Mesothelial cell of epicardium (in vitro differentiated cells): ENCODE data around the gene SAMM50. TPM values are rescaled to one million over a fixed set of nuclear protein-coding genes. Genes with fewer than 3 reads are reported as not detected.

Source experiments
- DNase-seq, 2 experiments: peaks; one replicate each; pipeline ENCODE4 v3.0.0; 2021; ENCODE audit warnings: low spot score in 2 of 2; ENCODE audit not compliant: unreplicated experiment in 2 of 2
- H3K27ac Mint-ChIP-seq: 2 replicates; pipeline ENCODE4 v1.8.0; 2021; ENCODE audit warnings: mixed read lengths
- H3K27me3 Mint-ChIP-seq: 2 replicates; pipeline ENCODE4 v1.8.0; 2021; ENCODE audit warnings: low read depth, mixed read lengths
- H3K36me3 Mint-ChIP-seq: 2 replicates; pipeline ENCODE4 v1.8.0; 2021; ENCODE audit warnings: mixed read lengths
- H3K4me1 Mint-ChIP-seq: 2 replicates; pipeline ENCODE4 v1.8.0; 2021; ENCODE audit warnings: mixed read lengths
- H3K4me3 Mint-ChIP-seq: 2 replicates; pipeline ENCODE4 v1.8.0; 2021; ENCODE audit warnings: mild to moderate bottlenecking, moderate library complexity, mixed read lengths
- H3K9me3 Mint-ChIP-seq: 2 replicates; pipeline ENCODE4 v1.8.0; 2021; ENCODE audit warnings: mixed read lengths
- CTCF ChIP-seq: fragments of 200-600 bp; sonication (generic); IDR thresholded peaks from one replicate; pipeline ENCODE4 v1.5.0; 2021; ENCODE audit warnings: antibody characterized with exemption; ENCODE audit not compliant: unreplicated experiment
- total RNA-seq: library from RNA; stranded (reverse); gene quantifications from 3 replicates; pipeline ENCODE4 v1.2.1, GENCODE V29; 2021

Gene SAMM50
- total RNA-seq, 1 donor from 2014 or later, result 44.9 TPM

DNA sequence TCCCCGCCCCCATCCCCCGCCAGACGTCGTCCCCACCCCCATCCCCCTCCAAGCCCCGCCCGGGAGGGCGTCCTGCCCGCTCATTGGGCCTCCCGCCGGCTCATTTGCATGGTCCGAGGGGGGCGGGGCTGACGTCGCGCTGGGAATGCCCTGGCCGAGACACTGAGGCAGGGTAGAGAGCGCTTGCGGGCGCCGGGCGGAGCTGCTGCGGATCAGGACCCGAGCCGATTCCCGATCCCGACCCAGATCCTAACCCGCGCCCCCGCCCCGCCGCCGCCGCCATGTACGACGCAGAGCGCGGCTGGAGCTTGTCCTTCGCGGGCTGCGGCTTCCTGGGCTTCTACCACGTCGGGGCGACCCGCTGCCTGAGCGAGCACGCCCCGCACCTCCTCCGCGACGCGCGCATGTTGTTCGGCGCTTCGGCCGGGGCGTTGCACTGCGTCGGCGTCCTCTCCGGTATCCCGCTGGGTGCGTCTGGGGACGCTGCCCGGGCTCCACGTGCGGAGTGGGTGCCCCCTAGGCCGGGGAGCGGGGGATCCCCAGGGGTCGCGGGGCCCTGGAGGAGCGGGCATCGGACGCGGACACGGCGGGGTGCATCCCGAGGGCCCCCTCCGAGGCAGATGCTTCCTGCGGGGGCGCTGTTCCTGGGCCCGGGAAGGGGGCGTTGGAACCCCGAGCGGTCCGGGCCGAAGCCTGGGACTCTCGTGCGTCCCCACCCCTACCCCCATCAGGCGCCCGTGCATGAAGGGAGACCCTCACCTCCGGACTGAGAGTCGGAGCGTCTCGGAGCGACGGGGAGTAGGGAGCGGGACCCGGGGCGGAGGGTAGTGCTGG is 31.4 kb upstream of the SAMM50 start, which contains the start of gene PNPLA3:
TSS of gene PNPLA3 (plus strand) at position 175 of the 834 bp plus-strand sequence. CDS start at position 282, 107 bp downstream.
- H3K27me3 Mint-ChIP-seq, result peaks cover 6% of the 10 kb centered on the region
- DNase-seq, result peak; percentile 90 to 97
- peaks cover 6% of the 10 kb centered on the region for H3K36me3 Mint-ChIP-seq
- H3K27ac Mint-ChIP-seq, result peak within 1 kb of the TSS; percentile 89
- H3K9me3 Mint-ChIP-seq, result no peaks in the 10 kb centered on the region
- peak within 1 kb of the TSS; percentile 76 for H3K4me3 Mint-ChIP-seq
- TF ChIP-seq CTCF, result no peak
- peaks cover 14% of the 10 kb centered on the region for H3K4me1 Mint-ChIP-seq

DNA sequence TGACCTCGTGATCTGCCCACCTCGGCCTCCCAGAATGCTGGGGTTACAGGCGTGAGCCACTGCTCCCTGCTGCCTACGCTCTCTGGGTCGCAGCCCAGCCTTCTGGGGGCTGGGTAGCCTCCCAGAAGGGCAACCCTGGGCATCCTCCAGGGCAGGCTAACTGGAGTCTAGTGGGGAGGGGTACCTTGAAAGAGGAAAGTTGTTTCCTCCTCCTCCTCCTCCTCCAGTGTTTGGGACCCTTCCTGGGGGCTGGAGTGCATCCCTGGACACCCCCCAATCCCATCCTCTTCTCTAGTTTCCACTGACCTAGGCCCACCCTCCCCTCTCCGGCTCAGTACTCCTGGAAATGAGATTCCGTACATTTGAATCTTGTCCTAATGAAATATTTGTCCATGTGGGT is 30.4 kb upstream of the SAMM50 start:
- H3K27me3 Mint-ChIP-seq, result peaks cover 2% of the 10 kb centered on the region
- DNase-seq, result no peak
- TF ChIP-seq CTCF, result no peak
- H3K36me3 Mint-ChIP-seq, result peaks cover 10% of the 10 kb centered on the region
- H3K9me3 Mint-ChIP-seq, result no peaks in the 10 kb centered on the region
- H3K27ac Mint-ChIP-seq, result peak overlapping the region; percentile 76
- H3K4me3 Mint-ChIP-seq, result peak overlapping the region; percentile 72
- H3K4me1 Mint-ChIP-seq, result peaks cover 14% of the 10 kb centered on the region

GRCh38 chr22:43925433-43926348 is 29.6 kb upstream of the SAMM50 start:
- no peaks in the 10 kb centered on the region for H3K9me3 Mint-ChIP-seq
- TF ChIP-seq CTCF, result no peak
- peaks cover 2% of the 10 kb centered on the region for H3K27me3 Mint-ChIP-seq
- H3K36me3 Mint-ChIP-seq, result peaks cover 13% of the 10 kb centered on the region
- H3K27ac Mint-ChIP-seq, result peak overlapping the region; percentile 76
- H3K4me3 Mint-ChIP-seq, result peak overlapping the region; percentile 72
- DNase-seq, result no peak
- H3K4me1 Mint-ChIP-seq, result peaks cover 14% of the 10 kb centered on the region

- no peak for TF ChIP-seq CTCF
- Mint-ChIP-seq H3K4me1 (peaks cover 14% of the 10 kb centered on the region), H3K27me3 (no peaks in the 10 kb centered on the region), H3K36me3 (peaks cover 17% of the 10 kb centered on the region), H3K27ac (no peak overlapping the region), H3K9me3 (no peaks in the 10 kb centered on the region), H3K4me3 (no peak overlapping the region)
- DNase-seq, result no peak
Observed at GRCh38 chr22:43926349-43926710, 28.9 kb upstream of the SAMM50 start.

GRCh38 chr22:43928468-43928867 is 26.8 kb upstream of the SAMM50 start:
- no peak overlapping the region for H3K27ac Mint-ChIP-seq
- H3K9me3 Mint-ChIP-seq, result no peaks in the 10 kb centered on the region
- no peak overlapping the region for H3K4me3 Mint-ChIP-seq
- no peaks in the 10 kb centered on the region for H3K27me3 Mint-ChIP-seq
- no peak for TF ChIP-seq CTCF
- DNase-seq, result no peak
- H3K36me3 Mint-ChIP-seq, result peaks cover 20% of the 10 kb centered on the region
- peaks cover 10% of the 10 kb centered on the region for H3K4me1 Mint-ChIP-seq
